ENCODE data around the gene PTPRT.
A peak's percentile ranks its signal among the peaks of the same experiment; 100 is the strongest.

The PTPRT gene

GRCh38 chr20:43189554-43190331 lies at the start of gene PTPRT:
Gene PTPRT (minus strand): TSS chr20:43189906. CDS start chr20:43189733, 173 bp downstream.
- DNase-seq = peak; percentile 11 to 77

GRCh38 chr20:43238833-43239232 lies 49.1 kb upstream of the PTPRT start:
- DNase-seq = peak; percentile 44 to 75

GRCh38 chr20:43238266-43238665 lies 48.6 kb upstream of the PTPRT start:
- peak; percentile 71 to 74 for DNase-seq

GRCh38 chr20:43237651-43238168 lies 48.0 kb upstream of the PTPRT start:
- DNase-seq = peak; percentile 44 to 69

- DNase-seq = peak in 1 of 2 experiments; percentile 44
These were observed 46.3 kb upstream of the PTPRT start for GRCh38 chr20:43235998-43236397.

GRCh38 chr20:43231829-43232228 lies 42.1 kb upstream of the PTPRT start:
- DNase-seq = no peak

- no peak for DNase-seq
These were observed 40.0 kb upstream of the PTPRT start for GRCh38 chr20:43229696-43230095.

GRCh38 chr20:43220612-43221011 lies 30.9 kb upstream of the PTPRT start:
- no peak for DNase-seq

GRCh38 chr20:43210901-43211300 lies 21.2 kb upstream of the PTPRT start:
- no peak for DNase-seq

- no peak for DNase-seq
These were observed 20.1 kb upstream of the PTPRT start for GRCh38 chr20:43209831-43210230.

GRCh38 chr20:43205699-43206098 lies 16.0 kb upstream of the PTPRT start:
- DNase-seq = peak in 1 of 2 experiments; percentile 7

GRCh38 chr20:43202100-43202499 lies 12.4 kb upstream of the PTPRT start:
- DNase-seq = no peak

GRCh38 chr20:43198607-43199006 lies 8.9 kb upstream of the PTPRT start:
- DNase-seq = no peak

- no peak for DNase-seq
These were observed 6.5 kb upstream of the PTPRT start for GRCh38 chr20:43196243-43196642.

- no peak for DNase-seq
These were observed 4.4 kb upstream of the PTPRT start for GRCh38 chr20:43194137-43194536.

GRCh38 chr20:43193443-43193842 lies 3.7 kb upstream of the PTPRT start:
- no peak for DNase-seq

GRCh38 chr20:43191946-43192863 lies 2.5 kb upstream of the PTPRT start:
- peak; percentile 87 to 97 for DNase-seq

GRCh38 chr20:43191143-43191542 lies 1.4 kb upstream of the PTPRT start:
- DNase-seq = peak; percentile 35 to 56

- DNase-seq = peak; percentile 34 to 79
These were observed 737 bp upstream of the PTPRT start for GRCh38 chr20:43190332-43190953.

- peak; percentile 32 to 72 for DNase-seq
These were observed 699 bp downstream of the PTPRT start for GRCh38 chr20:43188861-43189553.

GRCh38 chr20:43188234-43188653 lies 1.5 kb downstream of the PTPRT start:
- DNase-seq = peak; percentile 63 to 64
